ENCODE measurements around the gene CAMK2A.

The CAMK2A gene

GRCh38 chr5:150274811-150275210, 14.8 kb downstream of the CAMK2A start:
- DNase-seq: no peak

GRCh38 chr5:150272531-150272930, 17.0 kb downstream of the CAMK2A start:
- DNase-seq: no peak

- DNase-seq: no peak
These were observed 17.6 kb downstream of the CAMK2A start for GRCh38 chr5:150271923-150272322.

- DNase-seq: no peak
These were observed 18.3 kb downstream of the CAMK2A start for GRCh38 chr5:150271296-150271692.

- DNase-seq: no peak
These were observed 18.9 kb downstream of the CAMK2A start for GRCh38 chr5:150270541-150271295.

- no peak for DNase-seq
These were observed 22.7 kb downstream of the CAMK2A start for GRCh38 chr5:150266871-150267291.

- DNase-seq: no peak
These were observed 23.6 kb downstream of the CAMK2A start for GRCh38 chr5:150265870-150266383.

GRCh38 chr5:150264667-150265603, 24.6 kb downstream of the CAMK2A start:
- no peak for DNase-seq

- no peak for DNase-seq
These were observed 25.6 kb downstream of the CAMK2A start for GRCh38 chr5:150263801-150264621.

GRCh38 chr5:150263375-150263775, 26.2 kb downstream of the CAMK2A start:
- DNase-seq: no peak

- no peak for DNase-seq
These were observed 27.1 kb downstream of the CAMK2A start for GRCh38 chr5:150262502-150262901.

GRCh38 chr5:150261231-150261630, 28.3 kb downstream of the CAMK2A start:
- DNase-seq: no peak

GRCh38 chr5:150258130-150258529, 31.4 kb downstream of the CAMK2A start:
- DNase-seq: no peak

GRCh38 chr5:150257424-150257823, 32.1 kb downstream of the CAMK2A start:
- no peak for DNase-seq

- DNase-seq: no peak
These were observed 33.0 kb downstream of the CAMK2A start for GRCh38 chr5:150256410-150257064.

- DNase-seq: no peak
These were observed 33.7 kb downstream of the CAMK2A start for GRCh38 chr5:150255659-150256409.

GRCh38 chr5:150254774-150255173, 34.8 kb downstream of the CAMK2A start:
- DNase-seq: no peak

GRCh38 chr5:150254363-150254762, 35.2 kb downstream of the CAMK2A start:
- DNase-seq: no peak

GRCh38 chr5:150253416-150254208, 36.0 kb downstream of the CAMK2A start:
- DNase-seq: no peak

GRCh38 chr5:150252489-150252888, 37.1 kb downstream of the CAMK2A start:
- DNase-seq: no peak

GRCh38 chr5:150251504-150251903, 38.1 kb downstream of the CAMK2A start:
- DNase-seq: no peak

All from activated CD4-positive, CD25-positive, alpha-beta regulatory T cell (primary cell).